Endodermal cell (in vitro differentiated cells): ENCODE data around the gene SPTBN2. TPM values are rescaled to one million over a fixed set of nuclear protein-coding genes. Genes with fewer than 3 reads are reported as not detected.

Experiments used
- DNase-seq: peaks from one replicate; pipeline ENCODE4 v3.0.0-alpha.2; 2017
- H3K27ac ChIP-seq: 2 replicates; pipeline ENCODE4 v1.5.1; 2013; ENCODE audit warnings: mild to moderate bottlenecking, low read depth, low read length, moderate library complexity
- H3K27me3 ChIP-seq: 2 replicates; pipeline ENCODE4 v1.6.1; 2013; ENCODE audit warnings: mild to moderate bottlenecking, low read length, moderate library complexity; ENCODE audit not compliant: insufficient read depth, control insufficient read depth, poor library complexity, severe bottlenecking
- H3K36me3 ChIP-seq: 2 replicates; pipeline ENCODE4 v1.7.0; 2013; ENCODE audit warnings: mild to moderate bottlenecking, low read length, moderate library complexity; ENCODE audit not compliant: control insufficient read depth, insufficient read depth
- H3K4me1 ChIP-seq: one replicate; pipeline ENCODE4 v1.7.0; 2013; ENCODE audit warnings: low read length; ENCODE audit not compliant: control insufficient read depth, insufficient read depth
- H3K4me3 ChIP-seq: 2 replicates; pipeline ENCODE4 v1.5.1; 2013; ENCODE audit warnings: mild to moderate bottlenecking, low read length, moderate library complexity
- H3K9ac ChIP-seq: 2 replicates; pipeline ENCODE4 v1.6.1; 2013; ENCODE audit warnings: mild to moderate bottlenecking, low read length, moderate library complexity; ENCODE audit not compliant: poor library complexity, severe bottlenecking; ENCODE audit errors: extremely low read depth
- H3K9me3 ChIP-seq: 2 replicates; pipeline ENCODE4 v1.6.1; 2013; ENCODE audit warnings: mild to moderate bottlenecking, low read length, moderate library complexity; ENCODE audit not compliant: control insufficient read depth
- H3K27ac Mint-ChIP-seq: 2 replicates; pipeline ENCODE4 v1.8.0; 2020; ENCODE audit warnings: mixed read lengths
- H3K27me3 Mint-ChIP-seq: 2 replicates; pipeline ENCODE4 v1.8.0; 2021; ENCODE audit warnings: mild to moderate bottlenecking, mixed read lengths; ENCODE audit not compliant: insufficient read depth
- H3K36me3 Mint-ChIP-seq: 2 replicates; pipeline ENCODE4 v1.8.0; 2020; ENCODE audit warnings: low read depth, mixed read lengths
- H3K4me1 Mint-ChIP-seq: 2 replicates; pipeline ENCODE4 v1.8.0; 2020; ENCODE audit warnings: mixed read lengths
- H3K4me3 Mint-ChIP-seq: 2 replicates; pipeline ENCODE4 v1.8.0; 2020; ENCODE audit warnings: mild to moderate bottlenecking, moderate library complexity, mixed read lengths
- H3K9me3 Mint-ChIP-seq: 2 replicates; pipeline ENCODE4 v1.8.0; 2020; ENCODE audit warnings: mild to moderate bottlenecking, mixed read lengths
- CTCF ChIP-seq: fragments of 200-600 bp; sonication (generic); conservative IDR thresholded peaks from 2 replicates; pipeline ENCODE4 v1.5.0; 2021; ENCODE audit warnings: antibody characterized with exemption, mild to moderate bottlenecking
- WGBS, 2 experiments: methylation state at CpG; one replicate each; pipeline versions ENCODE4 v1.1.5 to v1.1.7; 2013; ENCODE audit warnings: missing lambda C conversion rate in 2 of 2, mixed read lengths in 1 of 2; ENCODE audit not compliant: insufficient coverage in 1 of 2, insufficient read length in 1 of 2; 5-methylcytosine and 5-hydroxymethylcytosine counted together
- total RNA-seq, 2 donors: library from RNA; stranded (reverse); fragmentation: NEBNext Ultra II Directional in 1 of 2; extraction: Animal tissue kit (Norgen Biotek cat#: 25700) in 1 of 2; gene quantifications; 2 replicates in 1 of 2; 3 replicates in 1 of 2; pipeline ENCODE4 v1.2.1, GENCODE V29; 2021

Gene SPTBN2
- total RNA-seq, 2 donors from 2014 or later = 36.0 to 46.0 TPM

DNA sequence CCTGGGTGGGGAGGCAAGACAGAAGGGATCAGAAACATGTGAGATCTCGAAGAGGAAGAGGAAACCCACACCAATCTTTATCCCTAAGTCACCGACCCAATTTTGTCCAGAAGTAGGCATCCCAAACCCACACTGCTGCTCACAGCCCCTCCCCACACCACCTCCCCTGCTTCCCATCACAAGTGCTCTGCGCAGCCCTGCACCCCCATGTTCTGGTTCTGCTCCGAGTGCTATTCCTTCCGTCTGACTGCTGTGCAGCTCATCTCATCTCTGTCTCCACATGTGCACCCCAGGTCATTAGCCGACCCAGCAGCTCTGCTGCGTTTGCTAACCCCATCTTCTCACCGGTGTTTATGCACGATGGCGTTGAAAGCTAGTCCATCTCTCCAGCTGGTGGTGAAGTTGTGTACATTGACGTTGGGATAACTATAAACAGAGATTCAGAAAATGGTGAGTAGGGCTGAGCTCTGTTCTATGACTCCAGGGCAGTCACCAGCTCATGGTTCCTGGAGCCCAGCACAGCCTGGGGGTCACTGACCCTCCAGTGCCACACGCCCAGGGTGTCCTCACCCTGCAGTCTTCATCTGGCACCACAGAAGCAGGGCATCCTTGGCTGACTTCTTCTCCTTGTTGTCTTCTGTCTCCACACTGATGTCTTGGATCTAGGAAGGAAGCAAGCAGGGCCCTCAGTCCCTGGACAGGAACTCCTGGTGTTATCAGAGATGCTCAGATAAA is 15.1 kb downstream of the SPTBN2 start:
- no peak overlapping the region for H3K4me3 Mint-ChIP-seq
- Histone ChIP-seq H3K9ac (no peak overlapping the region), H3K4me3 (no peak overlapping the region), H3K4me1 (no peaks in the 10 kb centered on the region), H3K36me3 (peaks cover 21% of the 10 kb centered on the region), H3K9me3 (no peaks in the 10 kb centered on the region), H3K27ac (no peak overlapping the region), H3K27me3 (no peaks in the 10 kb centered on the region)
- no peaks in the 10 kb centered on the region for H3K27me3 Mint-ChIP-seq
- DNase-seq = no peak
- H3K27ac Mint-ChIP-seq = no peak overlapping the region
- no peaks in the 10 kb centered on the region for H3K4me1 Mint-ChIP-seq
- no peak for TF ChIP-seq CTCF
- peaks cover 36% of the 10 kb centered on the region for H3K36me3 Mint-ChIP-seq
- no peaks in the 10 kb centered on the region for H3K9me3 Mint-ChIP-seq
- 80 to 83% methylated on average over 8 to 12 of the region's 12 CpGs for WGBS, 2 experiments

DNA sequence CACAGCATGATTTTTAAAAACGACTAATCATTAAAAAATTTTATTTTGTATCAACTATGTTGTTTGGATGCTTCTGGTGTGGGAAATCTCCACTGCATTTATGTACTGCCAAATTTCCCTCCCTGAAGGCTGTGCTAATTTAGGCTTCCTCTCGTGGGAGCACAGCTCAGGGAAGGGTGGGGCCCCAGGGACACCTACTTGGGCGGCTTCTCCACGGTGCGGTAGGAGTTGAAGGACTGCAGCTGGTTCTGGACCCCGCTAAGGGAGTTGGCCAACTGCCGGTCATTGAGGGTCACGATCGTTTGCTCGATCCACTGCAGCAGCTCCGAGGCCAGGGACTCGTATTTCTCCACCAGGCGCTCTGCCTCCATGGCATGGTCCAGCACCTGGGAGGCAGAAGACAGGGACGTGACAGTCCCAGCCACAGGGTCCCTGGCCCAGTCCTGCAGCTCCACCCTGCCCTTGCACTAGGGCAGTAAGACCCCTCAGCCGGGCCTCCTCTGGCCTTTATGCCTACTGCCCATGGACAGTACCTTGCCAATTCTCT is 18.6 kb downstream of the SPTBN2 start:
- H3K9me3 Mint-ChIP-seq = no peaks in the 10 kb centered on the region
- H3K4me3 ChIP-seq = no peak overlapping the region
- H3K27me3 ChIP-seq = no peaks in the 10 kb centered on the region
- TF ChIP-seq CTCF = no peak
- H3K4me3 Mint-ChIP-seq = no peak overlapping the region
- H3K36me3 ChIP-seq = peaks cover 27% of the 10 kb centered on the region
- no peak overlapping the region for H3K27ac Mint-ChIP-seq
- H3K36me3 Mint-ChIP-seq = peaks cover 55% of the 10 kb centered on the region
- H3K27ac ChIP-seq = no peak overlapping the region
- H3K9ac ChIP-seq = no peak overlapping the region
- H3K9me3 ChIP-seq = no peaks in the 10 kb centered on the region
- H3K4me1 ChIP-seq = no peaks in the 10 kb centered on the region
- H3K27me3 Mint-ChIP-seq = no peaks in the 10 kb centered on the region
- H3K4me1 Mint-ChIP-seq = no peaks in the 10 kb centered on the region
- WGBS, 2 experiments = 92 to 97% methylated on average over 9 to 14 of the region's 15 CpGs
- DNase-seq = no peak

DNA sequence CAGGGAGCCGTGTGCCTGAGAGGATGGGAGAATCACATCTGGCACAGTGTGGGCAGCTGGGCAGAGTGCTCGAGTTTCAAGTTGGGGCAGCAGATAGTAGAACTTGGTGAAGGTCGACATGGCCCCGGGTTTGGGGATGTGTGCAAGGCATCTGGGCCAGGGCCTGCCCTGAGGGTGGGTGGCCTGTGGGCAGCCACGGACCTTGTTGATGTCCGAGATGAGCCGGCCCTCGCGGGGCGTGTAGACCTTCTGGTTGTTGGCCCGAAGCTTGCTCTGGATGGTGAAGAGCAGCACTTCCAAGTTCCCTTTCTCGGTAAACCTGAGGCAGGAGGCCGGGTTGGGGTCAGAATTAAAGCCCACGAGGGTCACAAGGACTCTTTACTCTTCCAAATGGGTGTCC is 20.3 kb downstream of the SPTBN2 start:
- no peak for TF ChIP-seq CTCF
- Mint-ChIP-seq H3K4me3 (no peak overlapping the region), H3K27ac (peak overlapping the region; percentile 59), H3K4me1 (no peaks in the 10 kb centered on the region), H3K9me3 (no peaks in the 10 kb centered on the region), H3K27me3 (no peaks in the 10 kb centered on the region), H3K36me3 (peaks cover 50% of the 10 kb centered on the region)
- Histone ChIP-seq H3K4me1 (no peaks in the 10 kb centered on the region), H3K4me3 (no peak overlapping the region), H3K27ac (no peak overlapping the region), H3K36me3 (peaks cover 14% of the 10 kb centered on the region), H3K27me3 (no peaks in the 10 kb centered on the region), H3K9me3 (no peaks in the 10 kb centered on the region), H3K9ac (no peak overlapping the region)
- 92 to 93% methylated on average over 13 to 14 of the region's 14 CpGs for WGBS, 2 experiments
- DNase-seq = no peak
